Measurements from ENCODE around the gene TNRC6A.

DNA sequence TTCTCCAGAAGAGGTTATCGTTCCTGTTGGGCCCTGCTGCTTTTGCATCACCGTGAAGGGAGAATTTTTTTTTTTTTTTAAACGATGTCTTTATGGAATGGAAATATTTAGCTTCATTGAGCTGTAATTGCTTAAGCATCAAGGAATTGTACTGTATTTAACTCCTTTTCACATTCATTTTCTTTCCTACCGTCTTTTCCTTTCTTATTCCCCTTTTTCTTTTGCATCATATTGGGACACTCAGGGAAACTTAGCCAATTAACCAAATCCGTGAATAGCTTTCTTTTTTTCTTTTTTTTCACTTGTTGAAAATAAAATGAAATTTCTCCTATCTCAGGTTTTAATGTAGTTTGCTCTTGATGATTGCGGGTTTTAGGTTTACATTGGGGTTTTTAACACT is 1.5 kb downstream of the TNRC6A start:
- TF ChIP-seq, protein P1, sequence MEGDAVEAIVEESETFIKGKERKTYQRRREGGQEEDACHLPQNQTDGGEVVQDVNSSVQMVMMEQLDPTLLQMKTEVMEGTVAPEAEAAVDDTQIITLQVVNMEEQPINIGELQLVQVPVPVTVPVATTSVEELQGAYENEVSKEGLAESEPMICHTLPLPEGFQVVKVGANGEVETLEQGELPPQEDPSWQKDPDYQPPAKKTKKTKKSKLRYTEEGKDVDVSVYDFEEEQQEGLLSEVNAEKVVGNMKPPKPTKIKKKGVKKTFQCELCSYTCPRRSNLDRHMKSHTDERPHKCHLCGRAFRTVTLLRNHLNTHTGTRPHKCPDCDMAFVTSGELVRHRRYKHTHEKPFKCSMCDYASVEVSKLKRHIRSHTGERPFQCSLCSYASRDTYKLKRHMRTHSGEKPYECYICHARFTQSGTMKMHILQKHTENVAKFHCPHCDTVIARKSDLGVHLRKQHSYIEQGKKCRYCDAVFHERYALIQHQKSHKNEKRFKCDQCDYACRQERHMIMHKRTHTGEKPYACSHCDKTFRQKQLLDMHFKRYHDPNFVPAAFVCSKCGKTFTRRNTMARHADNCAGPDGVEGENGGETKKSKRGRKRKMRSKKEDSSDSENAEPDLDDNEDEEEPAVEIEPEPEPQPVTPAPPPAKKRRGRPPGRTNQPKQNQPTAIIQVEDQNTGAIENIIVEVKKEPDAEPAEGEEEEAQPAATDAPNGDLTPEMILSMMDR (IDR thresholded peaks at IDR 0.05; ENCODE audit: insufficient read depth, low read length, poor library complexity, severe bottlenecking), result no peak
- no peak for TF ChIP-seq EZH2phosphoT487 (conservative IDR thresholded peaks at IDR 0.05; ENCODE audit: low read length)

All from SU-DHL-6 (cell line).